Choroid plexus epithelial cell (primary cell): ENCODE results near the gene TMEM107.
"Not testable (repeated sequence)": the region's sequence is repeated elsewhere in the genome, so short reads cannot be mapped to it uniquely, and the experiment has no call there.

ENCODE experiments used
- DNase-seq: peaks from one replicate; pipeline ENCODE4 v3.0.0-alpha.2; 2010; ENCODE audit warnings: low read depth
- H3K4me3 ChIP-seq: 2 replicates; pipeline ENCODE4 v1.5.1; 2011; ENCODE audit warnings: low read depth, mild to moderate bottlenecking, control low read depth, low read length, moderate library complexity
- CTCF ChIP-seq: conservative IDR thresholded peaks from 2 replicates; pipeline ENCODE4 v1.5.1; 2011; ENCODE audit warnings: low read depth, mild to moderate bottlenecking, control low read depth, inconsistent platforms, low read length, moderate library complexity

Gene TMEM107

DNA sequence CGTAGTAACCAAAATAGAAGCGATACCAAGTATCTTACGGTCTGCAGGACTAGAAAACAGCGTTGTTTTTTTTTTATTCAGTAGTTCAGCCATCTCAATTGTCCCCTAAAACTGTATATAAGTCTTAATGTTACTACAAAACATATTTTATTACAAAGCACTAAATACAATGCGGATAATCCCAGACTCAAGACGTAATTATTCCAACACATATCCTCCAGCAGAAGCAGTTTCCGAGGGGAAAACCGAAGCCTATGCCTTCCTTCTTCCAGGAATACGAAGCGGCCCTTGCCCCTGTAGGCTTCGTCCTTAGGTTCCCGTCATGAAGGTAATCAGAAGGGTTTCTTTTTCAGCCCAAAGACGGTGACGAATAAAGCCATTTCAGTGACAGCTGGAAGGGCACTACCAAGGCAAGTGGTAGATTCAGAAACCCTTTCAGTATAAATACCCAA lies 2.3 kb downstream of the TMEM107 start:
- TF ChIP-seq CTCF = no peak
- peak overlapping the region; percentile 47 for H3K4me3 ChIP-seq
- no peak for DNase-seq

DNA sequence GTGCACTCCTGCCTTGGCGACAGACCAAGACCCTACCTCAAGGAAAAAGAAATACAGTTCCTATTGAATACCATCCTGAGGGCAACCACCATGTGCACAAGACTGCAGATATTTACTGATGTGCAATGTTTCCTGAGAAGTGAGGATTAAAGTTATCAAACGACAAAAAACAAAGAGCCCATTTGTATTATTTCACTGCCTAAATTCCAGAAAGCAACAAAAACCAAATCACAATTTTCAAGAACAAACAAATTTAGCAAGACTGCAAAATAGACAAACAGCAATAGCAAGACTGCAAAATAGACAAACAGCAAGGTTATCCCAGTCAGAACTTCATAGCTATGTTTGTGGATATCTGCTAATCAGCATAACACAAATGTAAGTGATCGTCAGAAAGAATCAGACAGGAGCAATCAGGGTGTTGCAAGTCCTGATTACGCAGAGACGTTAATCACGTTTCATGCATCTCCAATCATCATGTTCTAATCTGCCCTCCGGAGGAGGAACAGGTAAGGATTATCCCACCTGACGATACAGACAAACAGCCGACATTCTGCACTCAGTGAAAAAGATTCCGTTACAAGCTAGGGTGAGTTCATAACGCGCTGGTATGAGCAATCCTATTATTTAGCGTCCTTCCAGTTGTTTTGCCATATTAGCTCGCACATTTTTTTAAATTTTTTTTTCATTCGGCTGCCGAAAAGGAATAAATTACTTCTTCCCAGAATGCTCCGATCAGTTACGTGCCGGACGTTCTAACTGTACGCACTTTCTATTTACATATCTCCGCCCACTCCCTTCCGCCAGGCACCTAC lies 2.9 kb downstream of the TMEM107 start:
- DNase-seq = peak; percentile 99
- peak overlapping the region; percentile 47 for H3K4me3 ChIP-seq

DNA sequence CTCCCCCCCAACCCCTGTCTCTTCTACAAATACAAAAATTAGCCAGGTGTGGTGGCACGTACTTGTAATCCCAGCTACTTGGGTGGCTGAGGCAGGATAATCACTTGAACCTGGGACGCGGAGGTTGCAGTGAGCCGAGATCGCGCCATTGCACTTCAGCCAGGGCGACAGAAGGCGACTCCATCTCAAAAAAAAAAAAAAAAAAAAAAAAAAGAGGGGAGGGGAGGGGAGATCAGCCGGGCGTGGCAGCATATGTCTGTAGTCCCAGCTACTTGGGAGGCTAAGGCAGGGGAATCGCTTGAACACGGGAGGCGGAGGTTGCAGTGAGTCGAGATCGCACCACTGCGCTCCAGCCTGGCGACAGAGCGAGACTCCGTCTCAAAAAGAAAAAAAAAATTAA lies 6.0 kb downstream of the TMEM107 start:
- H3K4me3 ChIP-seq, DNase-seq: not testable (repeated sequence)

More for the DNA sequence above, 2.9 kb downstream of the TMEM107 start:
- TF ChIP-seq CTCF = no peak

- no peak for TF ChIP-seq CTCF
- no peak overlapping the region for H3K4me3 ChIP-seq
- no peak for DNase-seq
These were observed 8.7 kb downstream of the TMEM107 start for GRCh38 chr17:8167526-8167925.

GRCh38 chr17:8166731-8167130 lies 9.4 kb downstream of the TMEM107 start:
- H3K4me3 ChIP-seq = no peak overlapping the region
- TF ChIP-seq CTCF = no peak
- DNase-seq = no peak

GRCh38 chr17:8164815-8165131 lies 11.4 kb downstream of the TMEM107 start:
- TF ChIP-seq CTCF = no peak
- no peak overlapping the region for H3K4me3 ChIP-seq
- DNase-seq = no peak

- no peak for DNase-seq
- no peak overlapping the region for H3K4me3 ChIP-seq
- TF ChIP-seq CTCF = no peak
These were observed 12.0 kb downstream of the TMEM107 start for GRCh38 chr17:8163978-8164814.
